GM18507 (cell line): ENCODE data around the gene PCDHB16.
"Not testable (repeated sequence)": the region's sequence is repeated elsewhere in the genome, so short reads cannot be mapped to it uniquely, and the experiment has no call there.

Source experiments
- DNase-seq: peaks from one replicate; pipeline ENCODE4 v3.0.0; 2011; ENCODE audit warnings: low read depth; ENCODE audit not compliant: insufficient read length; ENCODE audit errors: extremely low spot score
- FAIRE-seq: peaks from 2 replicates; lab custom pipeline; 2011; peaks lifted over from hg19 to GRCh38; lab: Jason Lieb, UNC

Gene PCDHB16

DNA sequence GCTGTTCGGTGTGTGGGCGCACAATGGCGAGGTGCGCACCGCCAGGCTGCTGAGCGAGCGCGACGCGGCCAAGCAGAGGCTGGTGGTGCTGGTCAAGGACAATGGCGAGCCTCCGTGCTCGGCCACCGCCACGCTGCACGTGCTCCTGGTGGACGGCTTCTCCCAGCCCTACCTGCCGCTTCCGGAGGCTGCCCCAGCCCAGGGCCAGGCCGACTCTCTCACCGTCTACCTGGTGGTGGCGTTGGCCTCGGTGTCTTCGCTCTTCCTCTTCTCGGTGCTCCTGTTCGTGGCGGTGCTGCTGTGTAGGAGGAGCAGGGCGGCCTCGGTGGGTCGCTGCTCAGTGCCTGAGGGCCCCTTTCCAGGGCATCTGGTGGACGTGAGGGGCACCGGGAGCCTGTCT is 2.3 kb upstream of the PCDHB16 start:
- not testable (repeated sequence) for DNase-seq, FAIRE-seq

DNA sequence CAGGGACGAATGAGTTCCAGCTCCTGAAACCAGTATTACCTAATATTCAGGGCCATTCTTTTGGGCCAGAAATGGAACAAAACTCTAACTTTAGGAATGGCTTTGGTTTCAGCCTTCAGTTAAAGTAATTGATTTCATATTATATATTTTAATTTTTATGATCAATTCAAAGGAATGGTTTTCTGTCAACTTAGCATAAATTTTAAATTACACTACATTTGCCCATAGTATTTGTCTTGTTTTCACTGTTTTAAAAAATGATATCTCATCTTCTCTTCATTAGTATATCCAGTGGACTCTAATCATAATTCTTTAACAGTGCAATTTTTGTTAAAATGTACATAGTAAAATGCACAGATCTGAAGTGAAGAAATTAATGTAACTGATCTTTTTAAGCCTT is 1.9 kb upstream of the PCDHB16 start:
- no peak for FAIRE-seq
- no peak for DNase-seq

DNA sequence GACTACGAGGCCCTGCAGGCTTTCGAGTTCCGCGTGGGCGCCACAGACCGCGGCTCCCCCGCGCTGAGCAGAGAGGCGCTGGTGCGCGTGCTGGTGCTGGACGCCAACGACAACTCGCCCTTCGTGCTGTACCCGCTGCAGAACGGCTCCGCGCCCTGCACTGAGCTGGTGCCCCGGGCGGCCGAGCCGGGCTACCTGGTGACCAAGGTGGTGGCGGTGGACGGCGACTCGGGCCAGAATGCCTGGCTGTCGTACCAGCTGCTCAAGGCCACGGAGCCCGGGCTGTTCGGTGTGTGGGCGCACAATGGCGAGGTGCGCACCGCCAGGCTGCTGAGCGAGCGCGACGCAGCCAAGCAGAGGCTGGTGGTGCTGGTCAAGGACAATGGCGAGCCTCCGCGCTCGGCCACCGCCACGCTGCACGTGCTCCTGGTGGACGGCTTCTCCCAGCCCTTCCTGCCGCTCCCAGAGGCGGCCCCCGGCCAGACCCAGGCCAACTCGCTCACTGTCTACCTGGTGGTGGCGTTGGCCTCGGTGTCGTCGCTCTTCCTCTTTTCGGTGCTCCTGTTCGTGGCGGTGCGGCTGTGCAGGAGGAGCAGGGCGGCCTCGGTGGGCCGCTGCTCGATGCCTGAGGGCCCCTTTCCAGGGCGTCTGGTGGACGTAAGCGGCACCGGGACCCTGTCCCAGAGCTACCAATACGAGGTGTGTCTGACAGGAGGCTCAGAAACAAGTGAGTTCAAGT is 2.1 kb downstream of the PCDHB16 start:
- DNase-seq, FAIRE-seq: not testable (repeated sequence)

DNA sequence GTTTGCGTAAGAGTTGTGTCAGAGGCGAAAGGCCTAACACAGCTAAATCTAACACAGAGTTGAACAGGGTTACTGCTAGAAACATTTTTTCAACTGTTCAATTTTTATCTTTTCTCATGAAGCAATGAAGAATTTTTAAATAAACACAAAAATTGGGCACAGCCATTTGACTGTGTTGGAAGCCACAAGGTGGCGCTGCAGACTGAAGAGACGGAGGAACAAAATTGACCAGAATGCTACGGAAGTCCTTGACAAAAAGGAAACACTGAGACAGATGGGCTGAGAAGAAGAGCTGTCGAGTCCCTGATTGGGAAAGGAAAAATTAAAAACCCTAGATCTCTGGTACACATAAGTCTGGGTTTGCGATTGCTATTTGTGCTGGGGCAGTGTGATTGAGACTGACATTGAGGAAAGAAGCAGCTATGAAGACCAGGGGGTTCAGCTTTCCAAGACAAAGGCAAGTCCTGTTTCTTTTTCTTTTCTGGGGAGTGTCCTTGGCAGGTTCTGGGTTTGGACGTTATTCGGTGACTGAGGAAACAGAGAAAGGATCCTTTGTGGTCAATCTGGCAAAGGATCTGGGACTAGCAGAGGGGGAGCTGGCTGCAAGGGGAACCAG is 4.8 kb downstream of the PCDHB16 start, which contains the start of gene PCDHB9:
TSS of gene PCDHB9 (plus strand) at position 265 of the 616 bp plus-strand sequence. CDS start at position 423, 158 bp downstream.
- DNase-seq: no peak
- no peak for FAIRE-seq

DNA sequence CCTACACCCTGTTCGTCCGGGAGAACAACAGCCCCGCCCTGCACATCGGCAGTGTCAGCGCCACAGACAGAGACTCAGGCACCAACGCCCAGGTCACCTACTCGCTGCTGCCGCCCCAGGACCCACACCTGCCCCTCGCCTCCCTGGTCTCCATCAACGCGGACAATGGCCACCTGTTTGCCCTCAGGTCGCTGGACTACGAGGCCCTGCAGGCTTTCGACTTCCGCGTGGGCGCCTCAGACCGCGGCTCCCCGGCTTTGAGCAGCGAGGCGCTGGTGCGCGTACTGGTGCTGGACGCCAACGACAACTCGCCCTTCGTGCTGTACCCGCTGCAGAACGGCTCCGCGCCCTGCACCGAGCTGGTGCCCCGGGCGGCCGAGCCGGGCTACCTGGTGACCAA is 6.5 kb downstream of the PCDHB16 start:
- not testable (repeated sequence) for DNase-seq, FAIRE-seq

DNA sequence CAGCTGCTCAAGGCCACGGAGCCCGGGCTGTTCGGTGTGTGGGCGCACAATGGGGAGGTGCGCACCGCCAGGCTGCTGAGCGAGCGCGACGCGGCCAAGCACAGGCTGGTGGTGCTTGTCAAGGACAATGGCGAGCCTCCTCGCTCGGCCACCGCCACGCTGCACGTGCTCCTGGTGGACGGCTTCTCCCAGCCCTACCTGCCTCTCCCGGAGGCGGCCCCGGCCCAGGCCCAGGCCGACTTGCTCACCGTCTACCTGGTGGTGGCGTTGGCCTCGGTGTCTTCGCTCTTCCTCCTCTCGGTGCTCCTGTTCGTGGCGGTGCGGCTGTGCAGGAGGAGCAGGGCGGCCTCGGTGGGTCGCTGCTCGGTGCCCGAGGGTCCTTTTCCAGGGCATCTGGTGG is 6.9 kb downstream of the PCDHB16 start:
- not testable (repeated sequence) for DNase-seq, FAIRE-seq

DNA sequence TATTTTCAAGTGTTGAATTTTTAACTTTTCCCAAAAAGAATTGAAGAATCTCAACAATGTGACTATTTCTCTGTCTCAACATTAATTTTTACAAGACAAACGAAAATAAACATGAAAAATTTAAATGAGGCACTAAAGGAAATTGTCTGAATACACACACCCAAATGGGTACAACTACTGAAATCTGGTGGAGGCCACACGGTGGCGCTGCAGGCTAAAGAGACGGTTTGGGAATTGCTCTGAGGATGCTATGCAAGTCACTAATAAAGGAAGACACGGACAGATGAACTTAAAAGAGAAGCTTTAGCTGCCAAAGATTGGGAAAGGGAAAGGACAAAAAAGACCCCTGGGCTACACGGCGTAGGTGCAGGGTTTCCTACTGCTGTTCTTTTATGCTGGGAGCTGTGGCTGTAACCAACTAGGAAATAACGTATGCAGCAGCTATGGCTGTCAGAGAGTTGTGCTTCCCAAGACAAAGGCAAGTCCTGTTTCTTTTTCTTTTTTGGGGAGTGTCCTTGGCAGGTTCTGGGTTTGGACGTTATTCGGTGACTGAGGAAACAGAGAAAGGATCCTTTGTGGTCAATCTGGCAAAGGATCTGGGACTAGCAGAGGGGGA is 10.0 kb downstream of the PCDHB16 start, which contains the start of gene PCDHB10:
TSS of gene PCDHB10 (plus strand) at position 244 of the 616 bp plus-strand sequence. CDS start at position 444, 200 bp downstream.
- FAIRE-seq: no peak

DNA sequence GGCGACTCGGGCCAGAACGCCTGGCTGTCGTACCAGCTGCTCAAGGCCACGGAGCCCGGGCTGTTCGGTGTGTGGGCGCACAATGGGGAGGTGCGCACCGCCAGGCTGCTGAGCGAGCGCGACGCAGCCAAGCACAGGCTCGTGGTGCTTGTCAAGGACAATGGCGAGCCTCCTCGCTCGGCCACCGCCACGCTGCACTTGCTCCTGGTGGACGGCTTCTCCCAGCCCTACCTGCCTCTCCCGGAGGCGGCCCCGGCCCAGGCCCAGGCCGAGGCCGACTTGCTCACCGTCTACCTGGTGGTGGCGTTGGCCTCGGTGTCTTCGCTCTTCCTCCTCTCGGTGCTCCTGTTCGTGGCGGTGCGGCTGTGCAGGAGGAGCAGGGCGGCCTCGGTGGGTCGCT is 12.1 kb downstream of the PCDHB16 start:
- not testable (repeated sequence) for DNase-seq, FAIRE-seq

More for the DNA sequence above, 10.0 kb downstream of the PCDHB16 start, which contains the start of gene PCDHB10:
- no peak for DNase-seq

DNA sequence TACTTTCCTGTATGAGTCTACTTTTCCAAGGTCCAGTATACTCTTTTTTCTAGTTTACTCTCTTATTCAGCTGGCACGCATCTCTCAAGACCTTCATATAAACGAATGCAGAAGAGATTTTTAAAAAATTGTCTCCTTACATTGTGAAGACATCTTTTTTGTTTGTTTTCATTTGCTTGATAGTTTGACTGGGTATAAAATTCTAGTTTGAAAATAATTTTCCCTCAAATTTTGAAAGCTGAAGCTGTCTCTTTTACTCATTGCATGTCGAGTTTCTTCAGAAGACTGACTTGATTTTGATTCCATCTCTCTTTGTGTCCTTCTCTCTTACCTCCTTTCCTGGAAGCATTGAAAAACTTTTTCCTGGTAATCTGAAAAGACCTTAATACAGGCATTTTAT is 14.2 kb downstream of the PCDHB16 start:
- no peak for DNase-seq
- FAIRE-seq: no peak

DNA sequence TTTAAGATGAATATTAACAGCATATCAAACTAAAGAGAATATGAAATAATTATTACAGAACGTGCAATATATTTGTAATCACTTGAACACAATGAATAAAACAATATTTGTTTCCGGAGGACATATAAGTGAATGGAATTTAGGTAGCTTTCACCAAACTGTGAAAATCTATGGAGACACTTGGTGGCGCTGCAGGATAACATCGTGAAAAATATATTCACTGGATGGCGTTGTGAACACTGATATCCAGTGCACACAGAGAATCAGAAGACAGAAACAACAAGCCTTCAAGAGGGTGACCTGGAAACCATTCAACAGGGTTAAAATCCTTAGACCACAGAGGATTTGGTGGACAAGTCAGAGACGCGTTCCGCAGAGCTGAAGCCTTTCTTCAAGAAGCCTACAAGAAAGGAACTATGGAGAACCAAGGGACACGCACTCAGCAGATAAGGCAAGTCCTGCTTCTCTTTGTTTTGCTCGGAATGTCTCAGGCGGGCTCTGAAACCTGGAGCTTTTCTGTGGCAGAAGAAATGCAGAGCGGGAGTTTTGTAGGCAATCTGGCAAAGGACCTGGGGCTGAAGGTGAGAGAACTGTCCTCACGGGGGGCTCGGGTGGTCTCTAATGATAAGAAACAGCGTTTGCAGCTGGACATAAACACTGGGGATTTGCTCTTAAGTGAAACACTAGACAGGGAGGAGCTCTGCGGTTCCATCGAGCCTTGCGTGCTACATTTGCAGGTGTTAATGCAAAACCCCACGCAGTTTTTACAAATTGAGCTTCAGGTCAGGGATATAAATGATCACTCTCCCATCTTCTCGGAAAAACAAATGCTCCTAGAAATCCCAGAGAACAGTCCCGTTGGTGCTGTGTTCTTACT is 17.4 kb downstream of the PCDHB16 start, which contains the start of gene PCDHB11:
TSS of gene PCDHB11 (plus strand) at position 269 of the 877 bp plus-strand sequence. CDS start at position 417, 148 bp downstream.
- no peak for FAIRE-seq
- no peak for DNase-seq

DNA sequence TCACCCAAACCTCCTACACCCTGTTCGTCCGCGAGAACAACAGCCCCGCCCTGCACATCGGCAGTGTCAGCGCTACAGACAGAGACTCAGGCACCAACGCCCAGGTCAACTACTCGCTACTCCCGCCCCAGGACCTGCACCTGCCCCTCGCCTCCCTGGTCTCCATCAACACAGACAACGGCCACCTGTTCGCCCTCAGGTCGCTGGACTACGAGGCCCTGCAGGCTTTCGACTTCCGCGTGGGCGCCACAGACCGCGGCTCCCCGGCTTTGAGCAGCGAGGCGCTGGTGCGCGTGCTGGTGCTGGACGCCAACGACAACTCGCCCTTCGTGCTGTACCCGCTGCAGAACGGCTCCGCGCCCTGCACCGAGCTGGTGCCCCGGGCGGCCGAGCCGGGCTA is 18.9 kb downstream of the PCDHB16 start:
- not testable (repeated sequence) for DNase-seq, FAIRE-seq

DNA sequence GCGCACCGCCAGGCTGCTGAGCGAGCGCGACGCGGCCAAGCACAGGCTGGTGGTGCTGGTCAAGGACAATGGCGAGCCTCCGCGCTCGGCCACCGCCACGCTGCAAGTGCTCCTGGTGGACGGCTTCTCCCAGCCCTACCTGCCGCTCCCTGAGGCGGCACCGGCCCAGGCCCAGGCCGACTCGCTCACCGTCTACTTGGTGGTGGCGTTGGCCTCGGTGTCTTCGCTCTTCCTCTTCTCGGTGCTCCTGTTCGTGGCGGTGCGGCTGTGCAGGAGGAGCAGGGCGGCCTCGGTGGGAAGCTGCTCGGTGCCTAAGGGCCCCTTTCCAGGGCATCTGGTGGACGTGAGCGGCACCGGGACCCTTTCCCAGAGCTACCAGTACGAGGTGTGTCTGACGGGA is 19.5 kb downstream of the PCDHB16 start:
- not testable (repeated sequence) for FAIRE-seq, DNase-seq

DNA sequence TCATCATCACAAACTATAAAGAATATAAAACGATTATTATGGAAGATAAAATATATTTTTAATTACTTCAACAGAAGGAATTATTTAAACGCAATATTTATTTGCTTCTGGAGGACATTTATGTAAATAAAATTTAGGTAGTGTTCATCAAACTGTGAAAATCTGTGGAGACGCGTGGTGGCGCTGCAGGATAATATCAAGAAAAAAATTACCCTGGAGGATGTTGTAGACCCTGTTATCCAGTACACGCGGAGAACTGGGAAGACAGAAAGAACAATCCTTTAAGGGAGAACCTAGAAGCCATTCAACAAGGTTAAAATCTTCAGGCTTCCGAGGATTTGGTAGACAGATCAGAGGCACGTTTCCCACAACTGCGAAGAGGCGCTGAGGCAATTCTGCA is 26.3 kb downstream of the PCDHB16 start, which contains the start of gene PCDHB12:
TSS of gene PCDHB12 (plus strand) at position 242 of the 400 bp plus-strand sequence. CDS start 189 bp downstream, outside the sequence.
- DNase-seq: no peak
- FAIRE-seq: no peak

DNA sequence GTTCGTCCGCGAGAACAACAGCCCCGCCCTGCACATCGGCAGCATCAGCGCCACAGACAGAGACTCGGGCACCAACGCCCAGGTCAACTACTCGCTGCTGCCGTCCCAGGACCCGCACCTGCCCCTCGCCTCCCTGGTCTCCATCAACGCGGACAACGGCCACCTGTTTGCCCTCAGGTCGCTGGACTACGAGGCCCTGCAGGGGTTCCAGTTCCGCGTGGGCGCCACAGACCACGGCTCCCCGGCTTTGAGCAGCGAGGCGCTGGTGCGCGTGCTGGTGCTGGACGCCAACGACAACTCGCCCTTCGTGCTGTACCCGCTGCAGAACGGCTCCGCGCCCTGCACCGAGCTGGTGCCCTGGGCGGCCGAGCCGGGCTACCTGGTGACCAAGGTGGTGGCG is 28.1 kb downstream of the PCDHB16 start:
- FAIRE-seq, DNase-seq: not testable (repeated sequence)

DNA sequence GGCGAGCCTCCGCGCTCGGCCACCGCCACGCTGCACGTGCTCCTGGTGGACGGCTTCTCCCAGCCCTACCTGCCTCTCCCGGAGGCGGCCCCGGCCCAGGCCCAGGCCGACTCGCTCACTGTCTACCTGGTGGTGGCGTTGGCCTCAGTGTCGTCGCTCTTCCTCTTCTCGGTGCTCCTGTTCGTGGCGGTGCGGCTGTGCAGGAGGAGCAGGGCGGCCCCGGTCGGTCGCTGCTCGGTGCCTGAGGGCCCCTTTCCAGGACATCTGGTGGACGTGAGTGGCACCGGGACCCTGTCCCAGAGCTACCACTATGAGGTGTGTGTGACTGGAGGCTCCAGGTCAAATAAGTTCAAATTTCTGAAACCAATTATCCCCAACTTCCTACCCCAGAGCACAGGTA is 28.7 kb downstream of the PCDHB16 start:
- DNase-seq, FAIRE-seq: not testable (repeated sequence)

DNA sequence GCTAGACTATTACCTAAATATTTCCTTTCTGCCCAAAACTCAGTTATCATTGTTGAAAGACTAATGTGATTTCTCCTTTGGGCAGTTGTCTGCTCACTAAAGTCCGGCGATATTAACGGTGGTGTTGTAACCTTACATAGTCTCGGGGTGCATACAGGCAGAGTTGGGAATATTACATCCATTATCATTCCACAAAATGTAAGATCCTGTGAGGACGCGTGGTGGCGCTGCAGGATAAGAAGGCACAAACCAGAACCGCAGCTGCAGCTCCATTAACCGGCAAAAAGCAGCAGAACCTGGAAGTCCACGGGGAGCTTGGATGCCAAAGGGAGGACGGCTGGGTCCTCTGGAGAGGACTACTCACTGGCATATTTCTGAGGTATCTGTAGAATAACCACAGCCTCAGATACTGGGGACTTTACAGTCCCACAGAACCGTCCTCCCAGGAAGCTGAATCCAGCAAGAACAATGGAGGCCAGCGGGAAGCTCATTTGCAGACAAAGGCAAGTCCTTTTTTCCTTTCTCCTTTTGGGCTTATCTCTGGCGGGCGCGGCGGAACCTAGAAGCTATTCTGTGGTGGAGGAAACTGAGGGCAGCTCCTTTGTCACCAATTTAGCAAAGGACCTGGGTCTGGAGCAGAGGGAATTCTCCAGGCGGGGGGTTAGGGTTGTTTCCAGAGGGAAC is 31.6 kb downstream of the PCDHB16 start, which contains the start of gene PCDHB13:
TSS of gene PCDHB13 (plus strand) at position 264 of the 684 bp plus-strand sequence. CDS start at position 469, 205 bp downstream.
- DNase-seq, FAIRE-seq: not testable (repeated sequence)

DNA sequence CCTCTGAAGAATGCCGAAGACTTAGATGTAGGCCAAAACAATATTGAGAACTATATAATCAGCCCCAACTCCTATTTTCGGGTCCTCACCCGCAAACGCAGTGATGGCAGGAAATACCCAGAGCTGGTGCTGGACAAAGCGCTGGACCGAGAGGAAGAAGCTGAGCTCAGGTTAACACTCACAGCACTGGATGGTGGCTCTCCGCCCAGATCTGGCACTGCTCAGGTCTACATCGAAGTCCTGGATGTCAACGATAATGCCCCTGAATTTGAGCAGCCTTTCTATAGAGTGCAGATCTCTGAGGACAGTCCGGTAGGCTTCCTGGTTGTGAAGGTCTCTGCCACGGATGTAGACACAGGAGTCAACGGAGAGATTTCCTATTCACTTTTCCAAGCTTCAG is 32.4 kb downstream of the PCDHB16 start:
- FAIRE-seq, DNase-seq: not testable (repeated sequence)

DNA sequence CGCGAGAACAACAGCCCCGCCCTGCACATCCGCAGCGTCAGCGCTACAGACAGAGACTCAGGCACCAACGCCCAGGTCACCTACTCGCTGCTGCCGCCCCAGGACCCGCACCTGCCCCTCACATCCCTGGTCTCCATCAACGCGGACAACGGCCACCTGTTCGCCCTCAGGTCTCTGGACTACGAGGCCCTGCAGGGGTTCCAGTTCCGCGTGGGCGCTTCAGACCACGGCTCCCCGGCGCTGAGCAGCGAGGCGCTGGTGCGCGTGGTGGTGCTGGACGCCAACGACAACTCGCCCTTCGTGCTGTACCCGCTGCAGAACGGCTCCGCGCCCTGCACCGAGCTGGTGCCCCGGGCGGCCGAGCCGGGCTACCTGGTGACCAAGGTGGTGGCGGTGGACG is 33.3 kb downstream of the PCDHB16 start:
- DNase-seq, FAIRE-seq: not testable (repeated sequence)
